Sciatic nerve (tissue), 2 donors: ENCODE measurements around the gene CLDN19. TPM values are rescaled to one million over a fixed set of nuclear protein-coding genes. Genes with fewer than 3 reads are reported as not detected.
"Not testable (repeated sequence)": the region's sequence is repeated elsewhere in the genome, so short reads cannot be mapped to it uniquely, and the experiment has no call there.

Experiments used
- ATAC-seq: fragments of 200-7000 bp; cut with Tn5 transposase; one replicate; pipeline ENCODE4 v1.9.1; 2020; ENCODE audit warnings: mild to moderate bottlenecking, moderate library complexity
- DNase-seq: peaks from one replicate; pipeline ENCODE4 v3.0.0-alpha.2; 2020; ENCODE audit warnings: low spot score
- intact Hi-C: fragments of 100-400 bp; cut with DNase I; formaldehyde crosslinking; loops from one replicate; pipeline ENCODE4 v1.14.2; 2022
- total RNA-seq: library from RNA; stranded (reverse); fragmentation: NEBNext Ultra II Directional; extraction: Animal tissue kit (Norgen Biotek cat#: 25700); gene quantifications from one replicate; pipeline ENCODE4 v1.2.1, GENCODE V29; 2021
- donor health status: DM: no; HTN: no; CAD: no.
- donor health status: DM: no; HTN: no; CAD: no.

The CLDN19 gene
- total RNA-seq, 1 donor from 2014 or later, result 243 TPM

DNA sequence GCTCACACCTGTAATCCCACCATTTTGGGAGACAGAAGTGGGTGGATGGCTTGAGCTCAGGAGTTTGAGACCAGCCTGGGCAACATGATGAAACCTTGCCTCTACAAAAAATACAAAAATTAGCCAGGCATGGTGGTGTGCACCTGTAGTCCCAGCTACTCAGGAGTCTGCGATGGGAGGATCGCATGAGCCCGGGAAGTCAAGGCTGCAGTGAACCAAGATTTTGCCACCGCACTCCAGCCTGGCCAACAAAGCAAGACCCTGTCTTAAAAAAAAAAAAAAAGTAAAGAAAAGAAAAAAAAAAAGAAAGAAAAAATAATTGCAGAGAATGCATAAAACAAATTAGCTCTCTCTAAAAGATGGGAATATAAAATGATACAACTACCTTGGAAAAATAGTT lies 14.2 kb downstream of the CLDN19 start:
- DNase-seq, ATAC-seq, intact Hi-C loops: not testable (repeated sequence)

DNA sequence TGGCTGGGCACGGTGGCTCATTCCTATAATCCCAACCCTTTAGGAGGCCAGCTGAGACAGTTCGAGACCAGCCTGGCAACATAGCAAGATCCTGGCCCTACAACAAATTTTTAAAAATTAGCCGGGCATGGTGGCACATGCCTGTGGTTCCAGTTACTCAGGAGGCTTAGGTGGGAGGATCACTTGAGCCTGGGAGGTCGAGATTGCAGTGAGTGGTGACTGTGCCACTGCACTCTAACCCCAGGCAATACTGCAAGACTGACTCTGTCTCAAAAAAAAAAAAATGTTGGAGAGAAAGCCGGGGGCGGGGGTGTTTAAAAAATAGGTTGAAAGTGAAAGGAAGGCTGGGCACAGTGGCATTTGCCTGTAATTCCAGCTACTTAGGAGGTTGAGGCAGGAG lies 16.5 kb downstream of the CLDN19 start:
- intact Hi-C loops, result no loop called here
- ATAC-seq (no peak), DNase-seq (no peak)

DNA sequence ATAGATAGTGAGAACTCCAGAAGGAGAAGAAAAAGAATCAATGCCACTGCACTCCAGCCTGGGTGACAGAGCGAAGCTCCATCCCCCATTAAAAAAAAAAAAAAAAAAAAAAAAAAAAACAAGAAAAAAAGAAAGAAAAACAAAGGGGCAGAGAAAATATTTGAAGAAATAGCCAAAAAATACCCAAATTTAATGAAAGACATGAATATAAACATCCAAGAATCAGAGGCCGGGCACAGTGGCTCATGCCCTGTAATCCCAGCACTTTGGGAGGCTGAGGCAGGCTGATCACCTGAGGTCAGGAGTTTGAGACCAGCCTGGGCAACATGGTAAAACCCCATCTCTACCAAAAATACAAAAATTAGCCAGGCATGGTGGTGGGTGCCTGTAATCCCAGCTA lies 17.6 kb downstream of the CLDN19 start:
- DNase-seq, intact Hi-C loops, ATAC-seq: not testable (repeated sequence)

DNA sequence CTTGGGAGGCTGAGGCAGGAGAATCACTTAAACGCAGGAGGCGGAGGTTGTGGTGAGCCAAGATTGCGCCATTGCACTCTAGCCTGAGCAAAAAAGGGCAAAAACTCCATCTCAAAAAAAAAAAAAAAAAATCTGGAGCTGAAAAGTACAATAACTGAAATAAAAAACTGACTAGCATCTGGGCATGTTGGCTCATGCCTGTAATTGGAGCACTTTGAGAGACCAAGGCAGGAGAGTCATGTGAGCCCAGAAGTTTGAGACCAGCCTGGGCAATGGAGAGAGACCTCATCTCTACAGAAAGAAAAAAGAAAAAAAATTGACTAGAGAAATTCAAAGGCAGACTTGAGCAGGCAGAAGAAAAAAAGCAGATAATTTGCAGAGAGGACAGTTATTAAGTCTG lies 18.1 kb downstream of the CLDN19 start:
- DNase-seq (no peak), ATAC-seq (no peak)
- intact Hi-C loops, result no loop called here

DNA sequence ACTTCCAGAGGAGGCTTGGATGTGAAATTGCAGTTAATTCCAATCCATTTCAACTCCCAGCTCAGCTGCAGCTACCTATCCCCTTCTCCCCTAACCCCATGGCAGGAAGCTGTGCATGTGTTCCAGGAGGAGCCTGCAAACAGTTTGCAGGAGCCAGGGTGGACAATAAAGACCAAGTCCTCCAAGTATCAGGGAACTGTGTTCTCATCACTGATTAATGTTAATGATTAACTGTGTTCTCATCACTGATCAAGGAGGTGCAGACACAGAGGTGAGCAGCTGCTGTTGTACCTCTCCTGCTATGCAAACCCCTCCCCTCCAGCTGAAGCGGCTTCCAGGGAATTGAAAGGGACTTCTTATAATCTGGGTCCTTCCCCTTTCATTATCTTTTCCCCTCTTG lies 19.2 kb downstream of the CLDN19 start:
- intact Hi-C loops, result no loop called here
- DNase-seq, result no peak
- ATAC-seq, result no peak

DNA sequence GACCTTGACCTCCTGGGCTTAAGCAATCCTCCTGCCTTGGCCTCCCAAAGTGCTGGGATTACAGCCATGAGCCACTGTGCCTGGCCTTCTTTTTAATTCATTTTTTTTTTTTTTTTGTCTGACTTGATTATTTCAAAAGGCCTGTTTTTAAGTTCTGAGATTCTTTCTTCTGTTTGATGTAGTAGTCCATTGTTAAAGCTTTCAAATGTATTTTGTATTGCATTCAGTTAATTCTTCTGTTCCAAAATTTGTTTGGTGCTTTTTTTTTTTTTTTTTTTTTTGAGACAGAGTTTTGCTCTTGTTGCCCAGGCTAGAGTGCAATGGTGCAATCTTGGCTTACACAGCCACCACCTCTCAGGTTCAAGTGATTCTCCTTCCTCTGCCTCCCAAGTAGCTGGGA lies 25.6 kb downstream of the CLDN19 start:
- intact Hi-C loops, DNase-seq, ATAC-seq: not testable (repeated sequence)

DNA sequence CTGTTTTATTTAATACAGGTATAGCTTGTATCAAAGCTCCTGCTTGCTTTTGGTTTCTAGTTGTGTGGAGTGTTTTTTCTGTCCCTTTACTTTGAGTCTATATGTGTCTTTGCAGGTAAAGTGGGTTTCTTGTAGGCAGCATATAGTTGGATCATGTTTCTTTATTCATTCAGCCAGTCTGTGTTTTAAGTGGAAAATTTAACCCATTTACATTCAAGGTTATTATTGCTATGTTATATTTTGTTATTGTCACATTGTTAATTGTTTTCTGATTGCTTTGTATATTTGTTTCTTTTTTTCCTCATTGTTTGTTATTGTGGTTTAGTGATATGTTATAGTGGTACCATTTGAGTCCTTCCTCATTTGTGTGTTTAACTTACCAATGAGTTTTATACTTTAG lies 26.7 kb downstream of the CLDN19 start:
- intact Hi-C loops, result no loop called here
- ATAC-seq, result no peak

DNA sequence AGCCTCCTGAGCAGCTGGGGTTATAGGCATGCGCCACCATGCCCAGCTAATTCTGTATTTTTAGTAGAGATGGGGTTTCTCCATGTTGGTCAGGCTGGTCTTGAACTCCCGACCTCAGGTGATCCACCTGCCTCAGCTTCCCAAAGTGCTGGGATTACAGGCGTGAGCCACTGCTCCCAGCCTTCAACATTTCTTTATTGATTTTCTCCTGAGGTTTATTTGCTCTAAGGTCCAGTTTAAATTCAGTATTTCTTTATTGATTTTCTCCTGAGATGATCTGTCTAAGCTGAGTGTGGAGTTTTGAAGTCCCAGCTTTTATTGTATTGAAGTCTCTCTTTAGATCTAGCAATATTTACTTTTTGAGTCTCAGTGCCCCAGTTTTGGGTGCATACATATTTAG lies 27.2 kb downstream of the CLDN19 start:
- intact Hi-C loops, DNase-seq, ATAC-seq: not testable (repeated sequence)

More for the DNA sequence above, 26.7 kb downstream of the CLDN19 start:
- DNase-seq, result no peak

DNA sequence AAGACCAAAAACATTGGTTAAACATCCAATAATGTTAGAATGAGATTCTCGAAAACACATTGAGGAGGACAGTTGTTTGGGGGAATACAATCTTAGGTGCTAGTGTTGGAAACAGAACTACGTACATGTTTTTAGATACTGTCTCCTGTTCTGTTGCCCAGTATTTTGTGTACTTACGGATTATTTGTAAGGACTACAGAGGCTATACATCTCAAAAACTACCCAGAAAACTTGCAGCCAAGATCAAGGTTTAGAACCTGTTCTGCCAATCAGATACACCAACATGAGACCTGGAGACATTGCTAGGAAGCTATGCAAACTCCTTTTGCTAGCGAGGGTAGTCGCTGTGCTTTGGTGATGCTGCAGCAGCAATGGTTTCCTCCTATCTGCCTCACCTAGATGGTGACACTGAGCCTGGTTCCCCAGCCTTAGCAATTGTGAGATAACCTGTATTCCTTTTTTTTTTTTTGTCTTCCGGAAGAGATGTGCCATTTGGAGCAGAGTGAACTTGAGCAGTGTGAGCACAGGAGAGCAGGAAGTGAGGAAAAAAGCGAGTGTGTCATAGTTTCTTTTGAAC lies 36.1 kb downstream of the CLDN19 start:
- intact Hi-C loops, result no loop called here
- no peak for ATAC-seq
- no peak for DNase-seq

DNA sequence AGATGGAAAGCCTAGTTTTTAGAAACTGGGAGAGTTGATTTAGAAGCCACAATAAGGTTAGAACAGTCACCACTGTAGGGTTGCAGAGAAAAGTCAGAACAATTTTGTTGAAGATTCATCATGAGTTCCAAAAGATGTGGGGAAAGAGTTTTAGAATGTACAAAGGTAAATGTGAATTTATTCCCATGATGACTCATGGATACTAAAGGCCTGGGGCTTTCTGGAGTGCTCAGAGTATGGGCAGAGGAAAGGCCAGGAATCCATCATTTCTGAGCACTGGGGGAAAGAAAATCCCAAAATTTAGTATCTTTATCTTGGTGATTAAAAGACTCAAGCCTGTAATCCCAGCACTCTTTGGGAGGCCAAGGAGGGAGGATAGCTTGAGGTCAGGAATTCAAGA lies 40.0 kb downstream of the CLDN19 start:
- ATAC-seq, result no peak
- intact Hi-C loops, result no loop called here

DNA sequence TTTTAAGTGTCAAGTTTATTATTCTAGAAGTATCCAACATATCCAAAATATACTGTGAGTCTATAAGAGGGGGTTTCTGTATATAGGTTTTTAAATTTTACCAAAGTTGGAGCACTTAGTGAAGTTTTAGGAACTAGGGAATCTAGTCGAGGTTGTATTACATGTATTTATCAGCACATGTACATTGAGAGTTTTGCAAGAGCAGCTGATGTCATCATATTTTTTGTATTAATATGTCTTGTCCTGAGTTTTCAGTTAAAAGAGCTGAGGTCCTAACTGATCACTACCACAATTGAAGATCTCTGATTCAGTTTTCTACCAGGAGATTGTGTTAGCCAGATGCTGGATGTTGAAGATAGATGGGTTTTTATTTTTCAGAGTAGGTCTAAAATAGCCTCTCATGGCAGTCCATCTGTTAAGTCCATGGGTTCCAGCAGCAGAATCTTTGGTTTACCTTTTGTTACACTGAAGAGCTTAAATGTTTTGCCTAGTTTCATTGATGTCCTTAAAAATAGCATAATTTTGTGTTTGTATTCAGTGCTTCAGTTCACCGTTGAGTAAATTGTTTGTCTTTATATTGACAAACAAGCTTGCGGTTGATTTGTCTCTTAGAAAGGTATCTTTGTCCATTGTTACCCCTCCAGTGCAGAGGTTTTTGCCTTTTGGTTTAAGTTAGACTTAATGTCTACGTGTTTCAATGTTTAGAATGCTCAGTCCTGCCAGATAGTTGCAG lies 41.8 kb downstream of the CLDN19 start:
- intact Hi-C loops, result no loop called here
- no peak for DNase-seq
- ATAC-seq, result no peak

More for the DNA sequence above, 40.0 kb downstream of the CLDN19 start:
- no peak for DNase-seq

DNA sequence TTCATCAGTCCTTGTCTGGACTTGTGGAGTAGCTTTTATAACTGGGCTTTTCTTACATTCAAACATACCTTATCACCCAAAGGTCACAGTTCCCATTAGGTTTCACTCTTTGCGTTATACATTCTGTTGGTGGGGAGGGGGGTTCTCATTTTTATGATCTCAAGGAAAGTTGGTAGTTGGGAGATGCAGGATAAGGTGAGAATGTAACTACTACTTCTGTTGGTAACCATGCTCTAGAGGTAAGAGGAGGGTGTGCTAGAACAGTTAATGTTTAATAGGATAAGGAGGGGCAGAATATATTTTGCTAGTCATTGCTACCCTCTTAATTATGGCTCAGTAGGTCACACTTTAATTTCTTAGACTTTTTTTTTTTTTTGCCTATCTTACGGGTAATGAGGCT lies 47.1 kb downstream of the CLDN19 start:
- ATAC-seq, result no peak
- intact Hi-C loops, result no loop called here

DNA sequence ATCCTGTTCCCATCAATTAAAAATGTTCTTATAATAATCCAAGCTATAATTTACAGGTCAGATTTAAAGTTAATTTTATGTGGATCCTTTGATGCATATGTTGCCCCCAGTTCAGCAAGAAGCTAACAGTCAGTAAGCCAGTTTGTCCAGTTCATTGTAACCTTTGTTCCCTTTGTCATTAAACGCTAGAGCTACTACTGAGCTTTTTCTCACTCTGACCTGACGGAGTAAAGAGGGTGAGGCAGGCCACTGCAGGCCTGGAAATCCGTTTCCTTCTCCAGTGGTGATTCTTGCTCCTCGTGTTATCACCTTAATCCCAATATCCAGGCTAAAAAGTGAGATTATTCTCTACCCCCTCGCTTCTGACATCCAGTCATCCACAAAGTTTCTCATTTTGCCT lies 47.6 kb downstream of the CLDN19 start:
- ATAC-seq (no peak), DNase-seq (no peak)
- intact Hi-C loops, result no loop called here

More for the DNA sequence above, 47.1 kb downstream of the CLDN19 start:
- no peak for DNase-seq

DNA sequence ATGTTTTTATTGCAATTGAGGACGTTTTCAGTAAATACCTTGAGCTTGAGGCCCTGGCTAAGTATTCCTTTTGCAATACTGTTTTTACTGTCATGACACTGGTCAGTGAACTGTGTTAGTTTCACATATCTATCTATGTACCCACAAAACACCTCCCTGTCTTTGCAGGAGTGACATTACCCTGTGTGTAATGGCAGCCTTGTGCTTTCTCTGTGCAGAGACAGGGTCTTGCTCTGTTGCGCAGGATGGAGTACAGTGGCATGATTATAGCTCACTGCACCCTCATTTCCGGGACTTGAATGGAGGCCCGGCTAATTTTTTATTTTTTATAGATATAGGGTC lies 48.9 kb downstream of the CLDN19 start:
- DNase-seq (no peak), ATAC-seq (no peak)
- intact Hi-C loops, result no loop called here

DNA sequence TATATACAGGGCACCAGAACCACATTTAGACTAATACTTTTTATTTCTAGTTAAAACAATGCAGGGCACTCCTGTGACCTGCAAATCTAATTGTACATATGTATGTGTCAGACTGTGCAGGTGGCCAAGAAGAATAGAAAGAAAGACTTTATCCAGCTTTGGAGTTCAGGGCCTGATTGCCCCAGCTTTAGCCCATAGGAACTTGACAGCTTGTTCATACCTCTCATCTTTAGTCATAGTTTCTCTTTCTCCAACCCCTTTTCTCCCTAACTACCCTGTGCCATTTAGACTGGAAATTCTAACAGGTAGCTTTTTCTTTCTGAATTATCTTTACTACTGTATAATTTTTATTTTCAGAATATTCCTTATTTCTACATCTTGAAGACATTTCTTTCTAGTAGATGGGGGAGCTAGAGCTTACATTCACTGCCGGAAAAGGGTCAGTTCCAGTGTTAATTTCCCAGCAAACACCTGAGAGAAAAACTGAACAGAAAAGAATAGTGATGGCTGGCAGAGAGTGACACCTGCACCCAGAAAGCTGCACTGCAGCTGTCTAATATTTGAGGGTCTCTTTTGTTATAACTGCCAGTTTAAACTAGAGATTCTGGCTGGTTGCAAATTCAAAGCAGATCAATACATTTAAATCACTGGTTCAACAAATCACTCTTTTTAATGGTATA lies 49.4 kb downstream of the CLDN19 start:
- ATAC-seq, result no peak
- intact Hi-C loops, result no loop called here

DNA sequence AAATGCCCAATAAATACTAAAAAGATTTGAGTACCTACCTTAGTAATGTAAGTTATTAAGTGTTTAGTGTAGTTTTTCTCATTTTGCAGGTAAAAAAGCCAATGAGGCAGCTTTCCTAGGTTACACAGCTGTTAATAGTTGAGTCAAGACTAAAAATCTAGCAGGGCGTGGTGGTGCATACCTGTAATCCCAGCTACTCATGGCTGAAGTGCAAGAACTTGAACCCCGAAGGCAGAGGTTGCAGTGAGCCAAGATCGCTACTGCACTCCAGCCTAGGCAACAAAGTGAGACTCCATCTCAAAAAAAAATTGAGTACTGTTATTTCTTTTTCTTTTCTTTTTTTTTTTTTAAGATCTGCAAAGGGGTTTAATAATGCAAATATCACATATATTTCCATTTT lies 50.1 kb downstream of the CLDN19 start:
- intact Hi-C loops, result no loop called here
- DNase-seq (no peak), ATAC-seq (no peak)

More for the DNA sequence above, 49.4 kb downstream of the CLDN19 start:
- no peak for DNase-seq

DNA sequence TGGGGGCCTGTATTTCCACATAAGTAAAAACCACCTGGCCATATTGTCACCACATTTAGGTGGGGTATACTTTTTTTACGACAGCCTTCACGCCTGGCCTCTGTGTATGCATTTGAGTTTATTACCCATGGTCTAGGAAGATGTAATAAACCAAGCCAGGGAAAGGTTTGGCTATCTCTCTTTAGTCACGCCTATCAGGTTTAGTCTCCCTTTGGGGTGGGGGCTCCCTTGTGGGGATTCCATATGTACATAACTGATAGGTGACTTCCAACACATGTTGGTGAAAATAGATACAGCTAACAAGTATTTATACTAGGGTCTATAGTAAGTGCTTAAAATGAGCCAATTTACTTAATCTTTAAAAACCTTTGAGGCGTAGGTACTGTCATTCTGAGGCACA lies 53.6 kb downstream of the CLDN19 start:
- no peak for ATAC-seq
- intact Hi-C loops, result no loop called here
- no peak for DNase-seq

DNA sequence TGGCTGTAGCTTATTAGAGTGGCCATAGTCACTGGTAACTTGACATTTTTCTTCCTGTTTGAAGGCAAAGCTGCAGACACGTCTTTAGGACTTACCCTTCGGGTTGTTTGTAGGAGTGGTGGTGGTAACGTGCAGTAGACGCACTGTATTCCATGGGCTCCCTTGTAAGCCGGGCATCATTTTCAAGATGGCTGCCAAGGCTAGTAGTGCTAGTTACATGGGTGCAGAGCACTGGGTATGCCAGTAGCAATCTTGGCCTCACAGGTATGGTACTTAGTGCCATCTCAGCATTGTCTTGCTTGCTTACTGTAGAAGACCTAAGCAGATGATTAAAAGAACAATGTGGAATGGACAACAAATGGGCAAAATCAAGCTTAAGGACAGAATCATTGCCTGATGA lies 55.9 kb downstream of the CLDN19 start:
- DNase-seq, result no peak
- no peak for ATAC-seq
- intact Hi-C loops, result loop anchor here (5.0 kb wide), 1 partner anchor 73 kb away; no protein-coding TSS in a partner anchor
